Epithelial cell of proximal tubule (primary cell): ENCODE results near the gene ADAMTS9. TPM values are rescaled to one million over a fixed set of nuclear protein-coding genes. Genes with fewer than 3 reads are reported as not detected.

ENCODE experiments used
- DNase-seq: peaks from one replicate; pipeline ENCODE4 v3.0.0-alpha.2; 2011; ENCODE audit warnings: low read depth
- H3K4me3 ChIP-seq: 2 replicates; pipeline ENCODE4 v1.5.1; 2011; ENCODE audit warnings: low read depth, mild to moderate bottlenecking, low read length
- total RNA-seq: library from RNA; depleted of rRNA; stranded (reverse); fragments of >200 nt; gene quantifications from 2 replicates; pipeline ENCODE4 v1.2.3, GENCODE V29; 2015
- TF ChIP-seq, protein P1 (sequence below): conservative IDR thresholded peaks from 2 replicates; pipeline ENCODE4 v1.5.1; 2012; ENCODE audit warnings: low read depth, mild to moderate bottlenecking, low read length

The ADAMTS9 gene
- total RNA-seq, 1 donor from 2014 or later, result 92.7 TPM

DNA sequence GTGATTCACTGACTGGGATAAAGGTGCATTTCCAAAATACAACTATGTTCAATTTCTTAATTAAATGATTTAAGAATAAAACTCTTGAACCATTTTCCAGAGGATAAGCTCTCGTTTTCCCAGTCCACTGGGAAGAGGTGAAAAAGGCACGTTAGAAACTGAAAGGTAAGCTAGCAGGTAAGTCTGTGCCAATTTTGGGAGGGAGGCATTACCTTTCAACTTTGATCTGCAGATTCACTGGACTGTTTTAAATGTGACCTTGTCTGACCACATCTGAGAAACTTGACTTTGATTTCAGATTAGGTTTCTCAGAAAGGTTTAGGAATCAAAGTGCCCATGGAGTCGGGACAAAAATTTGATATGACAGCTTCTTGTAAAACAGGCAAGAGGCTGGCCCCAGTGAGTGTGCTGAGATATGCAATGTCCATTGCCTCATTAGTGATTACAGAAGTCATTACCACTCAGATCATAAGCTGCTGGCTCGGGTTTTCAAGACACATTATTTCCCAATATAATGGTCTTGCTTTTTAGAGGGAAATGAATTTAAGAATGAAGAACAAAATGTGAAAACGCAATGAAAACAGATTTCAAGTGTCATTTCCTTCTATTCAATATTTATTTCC, 118.8 kb downstream of the ADAMTS9 start:
- no peak overlapping the region for H3K4me3 ChIP-seq
- DNase-seq, result no peak
- TF ChIP-seq, protein P1, sequence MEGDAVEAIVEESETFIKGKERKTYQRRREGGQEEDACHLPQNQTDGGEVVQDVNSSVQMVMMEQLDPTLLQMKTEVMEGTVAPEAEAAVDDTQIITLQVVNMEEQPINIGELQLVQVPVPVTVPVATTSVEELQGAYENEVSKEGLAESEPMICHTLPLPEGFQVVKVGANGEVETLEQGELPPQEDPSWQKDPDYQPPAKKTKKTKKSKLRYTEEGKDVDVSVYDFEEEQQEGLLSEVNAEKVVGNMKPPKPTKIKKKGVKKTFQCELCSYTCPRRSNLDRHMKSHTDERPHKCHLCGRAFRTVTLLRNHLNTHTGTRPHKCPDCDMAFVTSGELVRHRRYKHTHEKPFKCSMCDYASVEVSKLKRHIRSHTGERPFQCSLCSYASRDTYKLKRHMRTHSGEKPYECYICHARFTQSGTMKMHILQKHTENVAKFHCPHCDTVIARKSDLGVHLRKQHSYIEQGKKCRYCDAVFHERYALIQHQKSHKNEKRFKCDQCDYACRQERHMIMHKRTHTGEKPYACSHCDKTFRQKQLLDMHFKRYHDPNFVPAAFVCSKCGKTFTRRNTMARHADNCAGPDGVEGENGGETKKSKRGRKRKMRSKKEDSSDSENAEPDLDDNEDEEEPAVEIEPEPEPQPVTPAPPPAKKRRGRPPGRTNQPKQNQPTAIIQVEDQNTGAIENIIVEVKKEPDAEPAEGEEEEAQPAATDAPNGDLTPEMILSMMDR, result no peak

DNA sequence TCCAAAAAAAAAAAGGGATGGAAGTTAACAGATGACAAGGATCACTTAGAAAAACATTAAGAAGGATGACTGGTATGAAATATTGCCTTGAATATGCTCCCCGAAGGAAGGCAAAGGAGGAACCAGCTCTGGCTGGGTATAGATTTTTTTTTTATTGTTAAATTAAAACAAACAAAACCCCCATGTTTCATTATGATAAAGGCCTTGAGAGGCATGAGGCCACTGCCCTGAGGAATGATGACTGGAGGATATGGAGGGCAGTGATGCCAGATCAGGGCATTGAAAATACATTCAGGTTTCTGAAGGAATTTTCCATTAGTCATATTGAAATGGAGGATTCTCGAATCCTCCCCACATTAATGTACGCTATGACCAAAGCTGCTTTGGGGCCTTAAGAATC, 120.9 kb downstream of the ADAMTS9 start:
- TF ChIP-seq, protein P1, result no peak
- DNase-seq, result no peak
- H3K4me3 ChIP-seq, result no peak overlapping the region

DNA sequence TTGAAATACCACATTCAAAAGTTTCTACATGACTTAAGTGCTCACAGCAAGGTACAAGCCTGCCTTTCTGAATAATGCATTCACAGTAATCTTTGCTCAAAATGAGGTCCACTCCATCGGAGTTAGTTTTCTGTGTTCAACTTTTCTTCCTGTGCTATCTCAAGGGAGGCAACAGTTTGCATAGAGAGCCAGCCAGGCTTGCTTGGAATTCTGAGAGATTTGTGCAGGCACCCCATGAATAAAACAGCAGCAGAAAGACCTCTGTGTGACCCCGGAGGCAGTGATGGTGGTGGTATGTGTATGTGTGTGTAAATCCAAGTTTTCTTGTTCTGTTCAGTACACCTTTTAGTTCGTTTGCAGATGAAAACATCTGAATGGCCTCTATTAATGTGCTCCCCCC, 124.0 kb downstream of the ADAMTS9 start:
- peak overlapping the region; percentile 41 for H3K4me3 ChIP-seq
- DNase-seq, result no peak
- TF ChIP-seq, protein P1, result no peak

DNA sequence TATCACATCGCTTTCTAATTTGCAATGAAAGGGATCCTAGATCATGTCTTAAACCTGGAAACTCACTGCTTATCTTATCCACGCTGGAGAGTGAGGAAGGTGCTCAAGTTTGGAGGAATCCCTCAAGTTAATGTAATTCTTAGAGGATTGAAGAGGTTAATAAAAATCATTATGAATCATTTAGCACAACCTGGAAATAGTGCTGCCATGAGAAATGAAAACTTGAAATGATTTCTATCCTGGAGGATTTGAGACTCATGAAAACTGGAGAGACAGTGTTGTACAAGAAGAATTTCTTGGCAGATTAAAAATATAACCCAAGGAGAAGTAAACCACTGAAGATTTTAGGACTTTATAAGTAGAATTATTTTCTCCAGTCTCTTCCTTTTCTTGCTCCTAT, 125.9 kb downstream of the ADAMTS9 start:
- TF ChIP-seq, protein P1, result no peak

DNA sequence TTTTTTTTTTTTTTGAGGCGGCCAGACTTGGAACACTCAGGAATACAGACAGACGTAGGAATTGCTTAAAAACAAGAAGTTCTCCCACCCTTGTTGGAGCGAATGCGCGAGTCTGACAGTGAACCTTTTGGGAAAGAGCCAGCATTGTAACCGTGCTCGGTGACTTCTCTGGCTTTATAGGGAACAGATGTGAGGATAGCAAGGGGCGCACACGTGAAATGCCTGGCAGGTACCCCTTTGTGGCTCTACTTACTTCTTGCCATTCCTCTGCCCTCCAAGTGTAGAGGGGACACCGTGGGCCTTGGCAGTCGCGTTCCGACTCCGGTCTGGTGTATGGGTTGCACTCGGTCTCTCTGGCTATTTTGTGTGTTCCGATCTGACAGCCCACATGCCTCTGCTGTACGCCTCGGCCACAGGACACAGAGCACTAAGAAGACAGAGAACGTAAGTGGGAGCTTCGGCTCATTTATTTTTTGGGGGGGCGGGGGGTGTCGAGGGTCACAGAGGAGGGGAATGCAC, 126.4 kb downstream of the ADAMTS9 start:
- no peak for DNase-seq
- H3K4me3 ChIP-seq, result peak overlapping the region; percentile 54
- TF ChIP-seq, protein P1, result no peak

More for the DNA sequence above, 125.9 kb downstream of the ADAMTS9 start:
- peak overlapping the region; percentile 54 for H3K4me3 ChIP-seq
- DNase-seq, result no peak

DNA sequence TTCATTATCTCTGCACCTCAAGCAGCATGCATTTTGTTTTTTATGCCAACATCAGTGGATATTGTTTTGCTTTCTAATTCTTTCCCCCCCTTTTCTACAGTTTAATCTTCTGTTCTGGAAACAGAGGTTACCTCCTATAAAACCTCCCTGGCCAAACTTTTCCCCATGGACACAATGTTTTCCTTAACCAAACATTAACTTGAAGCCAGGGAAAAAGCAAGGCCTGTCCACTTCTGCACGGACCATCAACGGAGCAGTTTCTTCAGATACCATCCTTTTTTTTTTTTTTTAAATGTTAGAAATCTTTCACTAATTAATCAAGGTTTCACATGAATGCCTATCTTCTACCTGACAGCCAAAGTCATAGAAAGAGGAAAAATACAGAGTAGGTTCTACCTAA, 127.0 kb downstream of the ADAMTS9 start:
- DNase-seq, result no peak
- TF ChIP-seq, protein P1, result no peak
- H3K4me3 ChIP-seq, result peak overlapping the region; percentile 54

DNA sequence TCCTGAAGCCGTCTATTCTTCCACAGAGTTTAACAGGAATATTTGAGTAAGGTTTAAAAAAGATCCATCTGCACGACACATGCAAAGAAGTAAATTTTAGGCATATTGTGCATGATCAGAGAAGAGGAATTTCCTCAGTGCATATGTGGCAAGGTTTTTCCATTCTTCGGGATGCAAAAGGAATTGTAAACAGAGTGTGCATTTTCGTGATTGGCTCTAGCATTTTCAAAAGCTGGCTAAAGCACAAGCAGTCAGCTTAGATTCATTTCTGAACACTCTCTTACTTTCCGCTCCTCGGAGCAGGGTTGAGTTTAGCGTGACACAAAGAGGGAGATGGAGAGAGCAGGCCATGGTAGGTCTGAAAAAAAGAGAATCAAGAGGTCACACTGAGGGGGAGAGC, 128.2 kb downstream of the ADAMTS9 start:
- no peak for DNase-seq
- H3K4me3 ChIP-seq, result no peak overlapping the region
- TF ChIP-seq, protein P1, result no peak
